ENCODE results near the gene PRKACA.

Gene PRKACA

DNA sequence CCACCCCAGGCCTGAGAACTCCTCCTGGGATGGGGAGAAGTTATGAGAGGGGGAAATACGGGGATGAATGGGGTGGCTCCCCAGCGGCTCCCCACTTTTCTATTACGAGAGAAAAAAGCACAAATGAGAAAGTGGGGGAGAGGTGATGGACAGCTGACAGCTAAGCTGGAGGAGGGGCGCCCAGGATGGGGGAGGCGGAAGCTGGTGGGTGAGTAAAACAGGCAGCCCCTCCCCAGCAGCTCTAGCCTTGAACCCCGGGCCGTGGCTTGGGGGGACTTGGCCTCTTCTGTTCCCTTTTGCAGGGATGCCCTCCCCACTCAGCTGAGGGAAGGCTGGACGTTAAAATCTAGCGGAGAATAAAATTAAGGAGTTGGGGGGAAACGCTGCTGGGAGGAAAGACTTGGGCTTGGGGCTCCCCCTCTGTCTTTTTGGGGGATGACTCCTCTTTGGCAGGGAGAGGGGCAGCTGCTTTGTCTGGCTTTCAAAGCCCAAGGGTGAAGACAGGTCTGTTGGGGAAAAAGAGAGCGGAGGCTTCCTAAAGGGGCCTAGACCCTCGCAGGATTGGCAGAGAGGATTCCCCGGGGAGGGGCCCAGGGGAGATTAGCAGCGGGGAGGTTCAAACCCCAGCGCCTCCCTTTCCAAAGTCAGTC is 25.6 kb downstream of the PRKACA start:
- DNase-seq: no peak

DNA sequence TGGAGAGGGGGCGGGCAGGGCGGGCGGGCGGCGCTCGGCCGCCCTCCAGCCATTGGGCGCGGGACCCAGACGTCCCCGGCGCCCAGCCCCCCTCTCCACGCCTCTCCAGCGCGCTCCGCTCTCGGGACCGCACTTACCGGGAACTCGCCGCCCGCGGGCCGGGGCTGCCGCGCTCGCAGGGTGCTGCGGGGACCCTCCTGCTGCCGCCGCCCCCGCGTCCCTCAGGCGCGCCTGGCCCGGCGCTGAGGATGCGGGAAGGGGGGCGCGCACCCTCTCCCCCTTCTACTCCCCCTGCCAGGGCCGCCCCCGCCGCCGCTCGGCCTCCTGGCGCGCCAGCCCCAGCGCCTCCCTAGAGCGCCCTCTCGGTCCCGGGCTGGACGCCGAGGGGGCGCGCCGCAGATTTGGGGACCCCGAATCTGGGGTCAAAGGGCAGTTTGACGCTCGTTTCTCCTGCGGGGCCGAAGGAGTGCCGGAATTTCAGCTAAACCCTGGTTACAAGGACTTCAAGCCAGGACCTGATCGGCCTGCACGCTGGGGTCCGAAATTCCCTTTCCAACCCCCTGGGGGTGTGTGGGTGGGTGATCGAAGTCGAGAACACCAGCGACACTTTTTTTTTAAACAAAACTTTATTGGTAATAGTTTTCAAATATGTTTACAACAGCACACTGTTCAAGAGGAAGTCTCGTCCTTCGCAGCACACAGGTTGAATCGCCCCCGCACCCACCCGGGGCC is 26.3 kb downstream of the PRKACA start:
- no peak for DNase-seq

DNA sequence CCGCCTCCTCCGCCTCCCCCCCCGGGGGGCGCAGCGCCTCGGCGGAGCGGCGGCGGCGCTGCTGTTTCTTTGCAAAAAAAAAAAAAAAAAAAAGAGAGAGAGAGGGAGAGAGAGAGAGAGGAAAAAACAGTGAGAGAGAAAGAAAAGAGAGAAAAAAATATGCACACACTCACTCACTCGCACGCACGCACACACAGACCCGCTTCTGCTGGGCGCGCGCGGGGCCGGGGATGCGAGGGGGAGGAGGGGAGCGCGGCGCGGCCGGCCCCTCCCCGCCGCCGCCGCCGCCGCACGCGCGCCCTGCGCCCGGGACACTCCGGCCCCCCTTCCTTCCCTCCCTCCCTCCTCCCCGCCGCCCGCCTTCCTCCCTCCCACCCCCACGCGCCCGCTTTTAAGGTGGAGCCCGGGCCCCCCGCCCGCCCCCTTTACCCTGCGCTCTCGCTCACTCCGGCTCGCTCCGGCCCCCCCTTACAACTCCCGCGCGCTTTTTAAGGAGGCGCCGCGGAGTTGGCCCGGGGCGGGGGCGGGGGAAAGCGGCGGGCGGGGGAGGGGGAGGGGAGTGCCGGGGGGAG is 27.0 kb downstream of the PRKACA start, which contains the start of gene SAMD1:
TSS of gene SAMD1 (minus strand) at position 243 of the 572 bp plus-strand sequence.
- no peak for DNase-seq

DNA sequence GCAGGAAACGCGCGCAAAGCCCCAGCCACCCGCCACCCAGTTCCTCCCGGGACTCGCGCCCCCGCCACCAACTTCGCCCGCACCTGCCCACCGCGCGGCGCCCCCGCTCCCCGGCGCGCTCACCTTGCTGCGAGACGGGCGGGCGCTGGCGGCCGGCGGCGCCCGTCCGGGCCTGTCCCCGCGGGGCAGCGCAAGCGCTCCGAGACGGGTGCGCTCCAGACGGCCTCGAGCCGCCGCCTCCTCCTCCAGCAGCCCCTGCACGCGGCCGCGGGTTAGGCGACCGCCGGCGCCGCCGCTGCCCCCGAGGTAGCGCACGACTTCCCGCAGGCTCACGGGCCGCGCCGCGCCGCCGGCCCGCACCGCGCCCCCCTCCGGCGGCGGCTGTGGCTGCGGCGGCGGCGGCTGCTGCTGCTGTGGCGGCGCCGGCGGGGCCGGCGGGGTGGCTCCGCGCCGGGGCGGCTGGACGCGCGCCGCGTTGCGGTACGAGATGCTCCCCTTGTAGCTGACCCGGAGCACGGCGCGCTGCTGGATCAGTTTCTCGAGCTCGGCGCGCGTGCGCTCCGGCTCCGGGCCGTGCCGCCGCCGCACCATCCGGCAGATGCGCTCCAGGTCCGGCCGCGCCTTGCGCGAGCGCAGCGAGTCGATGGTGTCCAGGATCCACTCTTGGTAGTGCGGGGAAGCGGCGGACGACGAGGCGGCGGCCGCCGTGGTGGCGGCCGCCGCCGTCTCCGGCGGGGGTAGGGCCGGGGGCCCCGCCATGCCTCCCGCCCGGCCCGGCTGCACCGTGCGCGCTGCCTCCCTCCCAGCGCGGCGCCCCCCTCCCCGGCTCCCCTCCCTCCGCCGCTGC is 27.7 kb downstream of the PRKACA start:
- no peak for DNase-seq

DNA sequence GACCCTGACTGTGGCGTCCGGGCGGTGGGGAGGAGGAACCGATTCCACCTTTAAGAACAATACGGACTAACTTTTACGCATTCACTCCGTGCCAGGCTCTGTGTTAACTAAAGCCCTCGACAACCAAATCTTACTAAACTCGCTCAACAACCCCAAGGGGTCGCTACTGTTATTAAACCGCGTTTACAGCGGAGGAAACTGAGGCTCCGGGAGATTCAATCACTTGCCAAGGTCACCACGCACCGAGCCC is 28.2 kb downstream of the PRKACA start:
- no peak for DNase-seq

DNA sequence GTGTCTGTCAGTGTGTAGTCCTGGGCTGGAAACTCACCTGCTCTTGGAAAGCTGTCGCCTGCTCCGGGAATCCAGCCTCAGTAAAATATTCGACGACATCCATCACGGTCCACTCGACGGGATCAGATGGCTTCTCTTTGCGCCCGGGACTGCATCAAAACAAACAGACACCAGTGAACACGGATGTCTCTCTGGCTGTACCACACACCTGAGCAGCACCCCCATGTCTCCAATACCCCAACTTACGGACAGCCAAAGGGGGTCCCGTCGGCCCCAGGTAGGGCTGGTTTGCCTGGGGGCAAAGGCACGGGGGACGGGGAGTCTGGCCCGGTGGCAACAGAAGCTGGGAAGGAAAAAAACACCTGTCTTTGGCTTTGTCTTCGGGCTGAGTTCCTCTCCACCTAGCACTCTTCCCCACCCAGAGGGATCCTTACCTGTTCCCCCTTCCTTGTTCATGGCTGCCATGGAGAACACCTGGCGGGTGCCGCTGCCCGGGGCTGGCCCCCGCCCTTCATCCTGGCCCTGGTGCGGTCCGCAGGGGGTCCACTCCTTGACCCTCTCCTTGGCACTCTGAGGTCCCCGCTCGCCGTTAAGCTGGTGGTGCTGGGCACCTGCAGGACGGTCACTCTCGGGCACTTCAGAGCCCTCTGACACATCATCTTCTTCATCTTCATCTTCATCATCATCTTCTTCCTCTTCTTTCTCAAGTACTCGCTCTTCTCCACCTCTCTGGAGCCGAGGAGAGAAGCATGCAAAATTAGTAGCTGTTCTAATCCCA is 28.7 kb downstream of the PRKACA start:
- DNase-seq: no peak

DNA sequence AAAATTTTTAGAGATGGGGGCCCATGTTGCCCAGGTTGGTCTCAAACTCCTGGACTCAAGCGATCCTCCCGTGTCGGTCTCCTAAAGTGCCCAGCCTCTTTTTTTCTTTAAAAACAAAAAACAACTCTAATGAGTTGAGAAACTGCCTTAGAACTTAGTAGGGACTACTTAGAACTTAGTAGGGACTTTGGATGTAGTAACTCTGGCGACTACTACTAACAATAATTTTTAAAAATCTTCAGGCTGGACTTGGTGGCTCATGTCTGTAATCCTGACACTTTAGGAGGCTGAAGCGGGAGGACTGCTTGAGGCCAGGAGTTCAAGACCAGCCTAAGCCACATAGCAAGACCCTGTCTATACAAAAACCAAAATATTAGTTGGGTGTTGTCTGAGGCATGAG is 31.5 kb downstream of the PRKACA start:
- DNase-seq: no peak

DNA sequence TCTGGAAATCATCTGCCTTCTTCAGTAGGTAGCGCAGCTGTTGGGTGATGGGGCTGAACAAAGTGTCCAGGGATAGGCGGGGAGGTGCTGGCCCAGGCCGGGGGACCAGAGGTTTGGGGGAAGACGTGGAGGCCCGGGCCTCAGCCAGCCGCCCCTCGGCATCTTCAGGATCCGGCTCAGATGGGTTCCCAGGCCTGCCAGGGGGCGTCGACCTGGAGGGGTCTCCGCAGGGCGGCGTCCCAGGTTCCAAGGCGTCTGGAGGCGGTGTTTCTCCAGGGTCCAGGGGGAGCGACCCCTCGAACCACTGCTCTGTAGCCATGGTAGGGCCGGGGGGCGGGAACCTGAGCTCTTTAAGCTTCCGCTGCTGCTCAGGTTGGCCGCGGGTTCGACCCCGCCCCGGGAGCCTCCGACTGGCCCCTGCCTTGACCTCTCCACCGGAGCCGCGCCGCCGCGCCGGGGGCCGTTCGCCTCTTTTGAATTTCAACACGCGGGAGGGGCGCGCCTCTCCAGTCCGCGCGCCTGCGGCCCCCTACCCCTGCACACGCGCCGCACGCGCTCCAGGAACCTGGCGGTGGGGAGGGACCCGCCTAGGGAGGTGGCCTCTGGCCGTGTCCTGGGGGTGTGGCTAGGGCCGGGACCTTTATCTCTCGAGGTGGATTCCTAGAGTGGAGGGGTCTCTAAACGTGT is 32.1 kb downstream of the PRKACA start, which contains the start of gene C19orf67:
TSS of gene C19orf67 (minus strand) at position 475 of the 687 bp plus-strand sequence. CDS start at position 319, 156 bp downstream.
- DNase-seq: no peak

DNA sequence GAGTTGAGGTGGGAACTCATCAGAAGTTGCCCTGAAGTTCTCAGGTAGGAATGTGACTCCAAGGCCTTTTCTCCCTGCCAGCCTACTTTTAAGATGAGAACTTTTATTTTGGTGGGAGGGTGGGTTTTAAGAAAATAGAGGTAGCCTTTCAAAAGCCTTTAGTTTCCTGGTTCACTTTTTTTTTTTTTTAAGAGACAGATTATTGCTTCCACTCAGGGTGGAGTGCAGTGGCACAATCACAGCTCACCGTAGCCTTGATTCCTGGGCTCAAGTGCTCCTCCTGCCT is 34.9 kb downstream of the PRKACA start:
- DNase-seq: no peak

DNA sequence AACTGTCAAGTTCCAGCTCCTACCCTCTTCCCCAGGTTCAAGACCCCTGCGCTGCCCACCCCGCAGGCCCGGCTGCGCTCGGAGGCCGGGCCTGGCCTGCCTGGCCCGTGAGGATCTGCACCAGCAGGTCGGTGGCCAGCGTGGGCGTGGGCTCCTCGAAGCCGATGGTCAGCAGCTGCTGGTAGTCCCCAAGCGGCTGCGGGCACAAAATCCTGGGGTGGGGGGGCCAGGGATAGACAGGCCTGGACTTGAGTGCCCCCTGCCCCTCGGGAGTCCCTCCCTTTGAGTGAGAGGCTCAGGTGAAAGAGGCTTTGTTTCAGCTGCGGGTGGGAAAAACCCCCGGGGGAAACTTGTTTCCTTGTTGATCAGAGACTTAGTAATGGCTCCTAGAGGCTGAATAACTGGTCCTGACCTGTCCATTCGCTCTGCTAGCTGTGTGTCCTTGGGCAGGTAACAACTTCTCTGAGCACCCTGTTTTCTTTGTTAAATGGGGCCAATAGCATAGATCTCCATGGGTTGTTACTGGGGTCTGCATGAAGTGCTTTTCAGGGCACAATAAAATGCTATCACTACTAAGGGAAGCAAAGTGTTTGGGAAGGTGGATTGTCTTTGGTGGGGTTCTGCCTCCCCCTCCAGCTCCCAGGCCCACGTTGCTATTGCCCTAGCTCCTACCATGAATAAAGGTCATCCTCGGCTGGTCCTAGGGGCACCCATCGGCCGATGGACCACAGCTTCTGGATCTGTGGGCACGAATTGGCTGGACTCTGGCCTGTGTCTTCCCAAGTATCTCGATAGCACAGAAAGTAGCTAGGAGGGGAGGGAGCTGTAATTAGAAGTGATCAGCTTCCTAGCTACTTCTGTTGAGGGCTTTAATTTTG is 35.5 kb downstream of the PRKACA start:
- no peak for DNase-seq

DNA sequence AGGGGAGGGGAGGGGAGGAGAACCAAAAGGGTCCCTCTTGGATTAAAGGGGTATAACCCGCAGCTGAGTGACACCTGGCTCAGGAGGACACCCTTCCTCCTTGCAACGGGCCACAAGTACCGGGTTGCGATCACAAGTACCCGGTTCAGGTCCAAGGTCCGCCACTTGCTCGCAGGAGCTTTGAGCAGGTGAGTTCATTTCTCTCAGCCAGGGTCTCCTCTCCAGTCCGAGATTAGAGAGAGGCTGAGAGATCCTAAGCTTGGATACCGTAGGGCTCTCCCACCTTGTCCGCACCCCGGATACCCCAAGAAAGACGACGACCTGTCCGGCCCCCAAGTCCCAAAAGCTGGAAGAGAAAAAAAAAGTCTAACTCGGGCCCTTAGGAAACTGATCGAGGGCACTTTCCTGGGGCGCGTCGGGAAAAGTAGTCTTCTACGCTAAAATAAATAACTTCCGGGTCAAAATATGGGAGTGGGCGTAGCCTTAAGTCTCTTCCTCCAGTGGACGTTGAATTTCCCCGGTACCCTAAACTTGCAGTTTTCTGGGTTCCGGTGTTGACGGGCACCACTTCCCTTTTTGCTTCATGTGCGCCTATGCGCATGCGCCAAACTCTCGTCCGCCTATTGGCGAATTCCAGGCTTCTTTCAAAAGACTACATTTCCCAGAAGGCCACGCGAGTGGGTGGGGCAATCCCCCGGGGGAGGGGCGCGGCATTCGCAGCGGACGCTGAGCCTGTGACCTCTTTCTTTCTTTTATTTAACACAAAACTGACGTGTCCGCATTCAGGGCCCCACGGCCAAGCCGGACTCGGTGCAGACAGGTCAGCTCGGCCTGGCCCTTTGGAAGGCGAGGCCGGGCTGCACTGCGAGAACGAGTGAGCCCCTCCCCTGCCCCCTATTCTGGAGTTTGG is 36.4 kb downstream of the PRKACA start:
- DNase-seq: peak; percentile 77

DNA sequence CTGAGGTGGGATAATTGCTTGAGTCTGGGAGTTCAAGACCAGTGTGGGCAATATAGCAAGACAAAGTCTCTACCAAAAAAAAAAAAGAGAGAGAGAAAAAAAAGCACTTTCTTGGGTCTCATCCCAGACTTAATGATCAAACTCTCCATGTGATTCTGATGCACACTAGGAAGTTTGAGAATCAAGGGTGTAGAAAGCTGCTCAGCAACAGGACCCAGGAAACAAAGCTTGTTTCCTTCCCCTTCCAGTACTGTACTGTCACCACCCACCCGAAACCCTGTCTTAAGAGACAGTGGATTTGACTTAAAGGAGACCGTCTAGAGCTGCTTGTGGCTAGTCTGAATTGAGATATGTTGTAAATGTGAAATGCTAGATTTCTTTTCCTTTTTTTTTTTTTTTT is 39.2 kb downstream of the PRKACA start:
- DNase-seq: no peak

DNA sequence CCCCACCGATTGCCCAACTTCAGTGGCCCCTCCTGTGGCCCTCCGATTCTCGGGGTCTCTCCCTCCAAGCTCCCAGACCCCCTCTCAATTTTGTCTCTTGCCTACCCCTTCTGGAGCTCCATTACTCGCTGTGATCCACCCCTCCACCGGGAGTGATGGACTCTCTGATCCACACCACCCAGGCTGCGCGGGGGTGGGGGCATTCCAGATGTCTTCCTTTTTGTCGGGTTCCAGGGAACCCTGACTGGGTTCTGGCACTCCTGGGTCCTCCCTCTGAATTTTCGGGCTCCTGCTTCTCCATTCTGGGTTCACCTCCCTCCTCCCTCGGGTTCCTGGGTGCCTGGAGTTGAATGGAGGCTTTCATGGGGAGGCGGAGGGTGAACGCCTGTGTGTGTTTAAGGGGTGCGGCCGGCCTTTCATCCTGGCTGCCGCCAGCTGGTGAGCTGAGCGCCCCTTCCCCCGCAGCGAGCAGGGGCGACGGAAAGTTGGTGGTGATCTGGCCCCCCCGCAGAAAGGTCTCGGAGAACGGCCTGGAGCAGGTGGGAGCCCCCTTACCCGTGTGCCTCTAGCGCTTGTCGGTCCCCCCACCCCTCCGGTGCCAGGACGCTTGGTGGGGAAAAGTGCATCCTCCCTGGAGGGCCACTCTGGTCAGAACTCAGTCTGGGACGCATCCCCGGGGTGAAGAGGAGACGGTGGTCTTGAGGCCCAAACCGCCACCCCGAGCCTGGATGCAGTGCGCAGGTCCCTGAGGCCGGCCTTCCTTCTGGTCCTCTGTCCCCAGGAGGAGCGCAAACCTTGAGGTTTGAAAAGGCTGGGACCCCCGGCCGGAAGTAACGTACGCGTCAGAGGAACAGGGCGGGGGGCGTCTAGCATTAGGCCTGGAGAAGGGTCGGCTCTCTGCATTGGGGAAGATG is 43.4 kb downstream of the PRKACA start:
- no peak for DNase-seq

DNA sequence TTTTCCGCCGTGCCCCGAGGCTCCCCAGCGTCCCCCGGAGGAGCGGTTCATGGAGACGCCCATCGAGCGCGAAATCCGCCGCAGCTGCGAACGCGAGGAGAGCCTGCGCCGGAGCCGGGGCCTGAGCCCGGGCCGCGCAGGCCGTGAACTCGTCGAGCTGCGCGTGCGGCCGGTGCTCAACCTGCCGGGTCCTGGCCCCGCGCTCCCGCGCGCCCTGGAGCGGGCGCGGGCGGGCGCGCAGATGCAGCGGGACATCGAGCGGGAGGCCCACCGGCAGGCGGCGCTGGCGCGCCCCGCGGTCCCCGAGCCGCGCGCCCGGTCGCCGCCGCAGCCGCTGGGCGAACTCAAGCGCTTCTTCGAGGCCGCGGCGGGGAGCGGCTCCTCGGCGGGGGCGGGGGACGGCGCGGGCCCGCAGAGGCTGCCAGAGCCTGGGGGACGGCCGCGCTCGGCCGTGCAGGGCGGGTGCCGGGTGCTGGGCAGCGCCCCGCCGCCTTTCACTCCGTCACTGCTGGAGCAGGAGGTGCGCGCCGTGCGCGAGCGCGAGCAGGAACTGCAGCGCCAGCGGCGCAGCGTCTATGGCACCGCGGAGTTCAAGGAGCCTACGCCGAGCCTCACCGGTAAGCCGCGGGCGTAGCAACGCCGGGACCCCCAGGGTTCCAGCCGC is 44.2 kb downstream of the PRKACA start:
- no peak for DNase-seq

DNA sequence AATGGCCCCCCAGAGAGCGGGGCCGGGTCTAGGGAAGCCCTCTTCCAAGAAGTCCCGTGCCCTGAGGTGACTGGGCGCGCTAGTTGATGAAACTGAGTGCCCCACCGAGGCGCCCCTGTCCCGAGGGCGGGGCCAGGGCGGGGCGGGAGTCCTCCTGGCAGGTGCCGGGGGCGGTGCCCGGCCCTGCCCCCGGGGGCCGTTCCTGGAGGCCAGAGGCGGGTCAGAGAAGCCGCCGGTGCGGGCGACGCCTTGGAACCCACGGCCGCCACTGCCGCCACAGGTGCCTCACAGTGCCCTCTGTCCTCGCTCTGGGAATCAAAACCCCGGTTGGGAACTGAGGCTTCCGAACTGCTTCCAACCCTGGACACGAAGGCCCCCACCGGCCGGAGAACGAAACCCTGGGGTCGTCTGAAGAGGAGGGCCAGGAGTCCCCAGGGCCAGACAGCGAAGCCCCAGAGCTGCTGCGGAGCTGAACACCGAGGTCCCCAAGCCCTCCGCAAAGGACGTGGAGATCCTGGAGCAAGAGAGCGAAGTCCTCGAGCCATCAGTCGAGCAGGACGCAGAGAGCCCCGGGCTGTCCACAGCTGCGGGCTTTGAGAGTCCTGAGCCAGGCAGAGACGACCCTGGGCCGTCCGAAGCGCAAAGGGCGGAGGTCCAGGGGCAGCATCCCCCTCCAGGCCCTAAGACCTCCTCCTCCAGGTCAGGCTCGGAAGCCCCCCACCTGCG is 44.9 kb downstream of the PRKACA start, which contains the start of gene MISP3:
TSS of gene MISP3 (plus strand) at position 252 of the 726 bp plus-strand sequence. CDS start 524 bp downstream, outside the sequence.
- DNase-seq: no peak

DNA sequence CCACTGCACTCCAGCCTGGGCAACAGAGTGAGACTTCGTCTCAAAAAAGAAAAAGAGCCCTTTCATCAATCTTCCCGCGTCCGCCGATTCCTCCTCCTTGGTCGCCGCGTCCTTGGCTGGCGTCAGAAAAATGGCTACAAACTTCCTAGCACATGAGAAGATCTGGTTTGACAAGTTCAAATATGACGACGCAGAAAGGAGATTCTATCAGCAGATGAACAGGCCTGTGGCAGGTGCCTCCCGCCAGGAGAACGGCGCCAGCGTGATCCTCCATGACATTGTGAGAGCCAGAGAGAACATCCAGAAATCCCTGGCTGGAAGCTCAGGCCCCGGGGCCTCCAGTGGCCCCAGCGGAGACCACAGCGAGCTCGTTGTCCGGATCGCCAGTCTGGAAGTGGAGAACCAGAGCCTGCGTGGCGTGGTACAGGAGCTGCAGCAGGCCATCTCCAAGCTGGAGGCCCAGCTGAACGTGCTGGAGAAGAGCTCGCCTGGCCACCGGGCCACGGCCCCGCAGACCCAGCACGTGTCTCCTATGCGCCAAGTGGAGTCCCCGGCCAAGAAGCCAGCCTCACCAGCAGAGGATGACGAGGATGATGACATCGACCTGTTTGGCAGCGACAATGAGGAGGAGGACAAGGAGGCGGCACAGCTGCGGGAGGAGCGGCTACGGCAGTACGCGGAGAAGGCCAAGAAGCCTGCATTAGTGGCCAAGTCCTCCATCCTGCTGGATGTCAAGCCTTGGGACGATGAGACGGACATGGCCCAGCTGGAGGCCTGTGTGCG is 47.1 kb downstream of the PRKACA start:
- DNase-seq: no peak

DNA sequence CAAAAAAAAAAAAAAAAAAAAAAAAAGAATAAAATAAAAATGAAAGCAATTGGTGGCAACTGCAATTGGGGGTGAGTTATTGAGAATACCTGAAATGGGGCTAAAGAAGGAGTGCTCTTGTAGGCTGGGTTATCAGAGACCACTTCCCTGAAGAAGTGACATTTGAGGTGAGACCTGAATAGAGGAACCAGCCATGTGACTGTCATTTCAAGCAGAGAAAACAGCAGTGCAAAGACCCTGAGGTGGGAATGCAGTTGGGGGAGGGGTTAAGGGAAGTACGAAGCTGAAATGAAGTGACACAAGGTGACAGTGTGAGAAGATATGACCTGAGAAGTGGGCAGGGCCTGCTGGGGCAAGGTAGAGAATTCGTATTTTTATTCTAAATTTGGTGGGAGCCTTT is 51.4 kb downstream of the PRKACA start:
- no peak for DNase-seq
